ENCODE results near the gene GADD45A.

GADD45A gene

GRCh38 chr1:67687649-67688048 is 2.6 kb downstream of the GADD45A start:
- H3K4me3 ChIP-seq (ENCODE audit: low read depth, low read length) = no peak overlapping the region

GRCh38 chr1:67688526-67689219 is 3.7 kb downstream of the GADD45A start:
- no peak overlapping the region for H3K4me3 ChIP-seq (ENCODE audit: low read depth, low read length)

GRCh38 chr1:67689267-67690017 is 4.4 kb downstream of the GADD45A start:
- no peak overlapping the region for H3K4me3 ChIP-seq (ENCODE audit: low read depth, low read length)

- H3K4me3 ChIP-seq (ENCODE audit: low read depth, low read length) = no peak overlapping the region
These were observed 5.0 kb downstream of the GADD45A start for GRCh38 chr1:67690018-67690363.

GRCh38 chr1:67690411-67690810 is 5.4 kb downstream of the GADD45A start:
- no peak overlapping the region for H3K4me3 ChIP-seq (ENCODE audit: low read depth, low read length)

- H3K4me3 ChIP-seq (ENCODE audit: low read depth, low read length) = no peak overlapping the region
These were observed 6.7 kb downstream of the GADD45A start for GRCh38 chr1:67691712-67692111.

GRCh38 chr1:67695963-67696362 is 11.0 kb downstream of the GADD45A start:
- H3K4me3 ChIP-seq (ENCODE audit: low read depth, low read length) = no peak overlapping the region

GRCh38 chr1:67696708-67697107 is 11.7 kb downstream of the GADD45A start:
- H3K4me3 ChIP-seq (ENCODE audit: low read depth, low read length) = no peak overlapping the region

GRCh38 chr1:67700220-67700619 is 15.2 kb downstream of the GADD45A start:
- no peak overlapping the region for H3K4me3 ChIP-seq (ENCODE audit: low read depth, low read length)

GRCh38 chr1:67700692-67701410 is 15.8 kb downstream of the GADD45A start:
- H3K4me3 ChIP-seq (ENCODE audit: low read depth, low read length) = no peak overlapping the region

GRCh38 chr1:67701876-67702275 is 16.9 kb downstream of the GADD45A start:
- no peak overlapping the region for H3K4me3 ChIP-seq (ENCODE audit: low read depth, low read length)

- H3K4me3 ChIP-seq (ENCODE audit: low read depth, low read length) = no peak overlapping the region
These were observed 19.4 kb downstream of the GADD45A start for GRCh38 chr1:67704351-67704750.

- H3K4me3 ChIP-seq (ENCODE audit: low read depth, low read length) = no peak overlapping the region
These were observed 20.9 kb downstream of the GADD45A start for GRCh38 chr1:67705735-67706453.

GRCh38 chr1:67708606-67709005 is 23.6 kb downstream of the GADD45A start:
- H3K4me3 ChIP-seq (ENCODE audit: low read depth, low read length) = no peak overlapping the region

GRCh38 chr1:67710417-67710816 is 25.4 kb downstream of the GADD45A start:
- H3K4me3 ChIP-seq (ENCODE audit: low read depth, low read length) = no peak overlapping the region

GRCh38 chr1:67711158-67711854 is 26.3 kb downstream of the GADD45A start:
- no peak overlapping the region for H3K4me3 ChIP-seq (ENCODE audit: low read depth, low read length)

- H3K4me3 ChIP-seq (ENCODE audit: low read depth, low read length) = no peak overlapping the region
These were observed 26.8 kb downstream of the GADD45A start for GRCh38 chr1:67711855-67712212.

GRCh38 chr1:67713057-67713846 is 28.3 kb downstream of the GADD45A start:
- H3K4me3 ChIP-seq (ENCODE audit: low read depth, low read length) = no peak overlapping the region

- H3K4me3 ChIP-seq (ENCODE audit: low read depth, low read length) = no peak overlapping the region
These were observed 30.8 kb downstream of the GADD45A start for GRCh38 chr1:67715819-67716218.

GRCh38 chr1:67716800-67717199 is 31.8 kb downstream of the GADD45A start:
- no peak overlapping the region for H3K4me3 ChIP-seq (ENCODE audit: low read depth, low read length)

Measured in iPS-11a (cell line).